Loucy (cell line): Measurements from ENCODE around the gene ZNRF2.

Source experiments
- H2AFZ ChIP-seq: fragments of 200-600 bp; sonication (generic); 2 replicates; pipeline ENCODE4 v1.6.0; 2016; ENCODE audit warnings: antibody characterized with exemption, mild to moderate bottlenecking, low read length, moderate library complexity
- H3F3A ChIP-seq: fragments of 200-600 bp; 2 replicates; pipeline ENCODE4 v1.6.0; 2016; ENCODE audit warnings: antibody characterized with exemption, low read depth, mild to moderate bottlenecking
- H3K27me3 ChIP-seq: fragments of 200-600 bp; sonication (generic); 2 replicates; pipeline ENCODE4 v1.6.1; 2014; ENCODE audit warnings: low read length, mild to moderate bottlenecking; ENCODE audit not compliant: insufficient read depth, poor library complexity, severe bottlenecking
- H3K36me3 ChIP-seq: fragments of 200-600 bp; sonication (generic); 2 replicates; pipeline ENCODE4 v1.6.1; 2016; ENCODE audit warnings: low read length; ENCODE audit not compliant: insufficient read depth
- H3K4me1 ChIP-seq: fragments of 200-600 bp; sonication (generic); 2 replicates; pipeline ENCODE4 v1.5.1; 2014; ENCODE audit warnings: low read length, mild to moderate bottlenecking; ENCODE audit not compliant: insufficient read depth, poor library complexity, severe bottlenecking
- H3K4me2 ChIP-seq: fragments of 200-600 bp; sonication (generic); 2 replicates; pipeline ENCODE4 v1.6.0; 2014; ENCODE audit warnings: antibody characterized with exemption, low read length, low read depth, mild to moderate bottlenecking; ENCODE audit not compliant: poor library complexity, severe bottlenecking
- H3K4me3 ChIP-seq: fragments of 200-600 bp; sonication (generic); 2 replicates; pipeline ENCODE4 v1.5.1; 2014; ENCODE audit warnings: low read length, mild to moderate bottlenecking, mixed read lengths; ENCODE audit not compliant: poor library complexity, severe bottlenecking
- H3K79me2 ChIP-seq: fragments of 200-600 bp; sonication (generic); 2 replicates; pipeline ENCODE4 v1.6.1; 2014; ENCODE audit warnings: low read length; ENCODE audit not compliant: insufficient read depth
- H3K9ac ChIP-seq: fragments of 200-600 bp; sonication (generic); 2 replicates; pipeline ENCODE4 v1.6.0; 2014; ENCODE audit warnings: mild to moderate bottlenecking, low read depth, low read length, moderate library complexity; ENCODE audit not compliant: poor library complexity, severe bottlenecking
- H3K9me2 ChIP-seq: fragments of 200-600 bp; sonication (generic); replicated peaks from 2 replicates; pipeline ENCODE4 v1.6.1; 2016; ENCODE audit warnings: low read depth, low read length, mixed read lengths
- H3K9me3 ChIP-seq: fragments of 200-600 bp; sonication (generic); 2 replicates; pipeline ENCODE4 v1.6.1; 2014; ENCODE audit warnings: mild to moderate bottlenecking, antibody characterized with exemption, low read length, low read depth; ENCODE audit not compliant: insufficient read depth
- H4K20me1 ChIP-seq: fragments of 200-600 bp; sonication (generic); 2 replicates; pipeline ENCODE4 v1.6.0; 2014; ENCODE audit warnings: antibody characterized with exemption, low read length, mild to moderate bottlenecking; ENCODE audit not compliant: insufficient read depth, poor library complexity, severe bottlenecking
- CTCF ChIP-seq: fragments of 200-600 bp; sonication (generic); conservative IDR thresholded peaks from 2 replicates; pipeline ENCODE4 v1.5.1; 2014; ENCODE audit warnings: mild to moderate bottlenecking, antibody characterized with exemption, low read length
- EZH2phosphoT487 ChIP-seq: fragments of 200-600 bp; IDR thresholded peaks from 2 replicates; pipeline ENCODE4 v1.6.1; 2018; ENCODE audit warnings: antibody characterized with exemption, mild to moderate bottlenecking, moderate library complexity, borderline replicate concordance

ZNRF2 gene

GRCh38 chr7:30254717-30255063 lies 29.7 kb upstream of the ZNRF2 start:
- TF ChIP-seq EZH2phosphoT487 (no peak), CTCF (no peak)
- no peaks in the 10 kb centered on the region for H3K79me2 ChIP-seq
- no peak overlapping the region for H2AFZ ChIP-seq
- H3K9me3 ChIP-seq, result no peaks in the 10 kb centered on the region
- no peaks in the 10 kb centered on the region for H3K27me3 ChIP-seq
- H3K4me2 ChIP-seq, result no peak overlapping the region
- no peaks in the 10 kb centered on the region for H4K20me1 ChIP-seq
- peaks cover 5% of the 10 kb centered on the region for H3K4me1 ChIP-seq
- H3K9ac ChIP-seq, result no peak overlapping the region
- H3F3A ChIP-seq, result no peaks in the 10 kb centered on the region
- no peaks in the 10 kb centered on the region for H3K9me2 ChIP-seq
- H3K36me3 ChIP-seq, result no peaks in the 10 kb centered on the region
- no peak overlapping the region for H3K4me3 ChIP-seq

- no peak overlapping the region for H2AFZ ChIP-seq
- TF ChIP-seq EZH2phosphoT487 (no peak), CTCF (no peak)
These were observed 29.2 kb upstream of the ZNRF2 start for GRCh38 chr7:30255064-30255769.

GRCh38 chr7:30256349-30256858 lies 28.0 kb upstream of the ZNRF2 start:
- Histone ChIP-seq H4K20me1 (no peaks in the 10 kb centered on the region), H3K36me3 (no peaks in the 10 kb centered on the region), H3K79me2 (no peaks in the 10 kb centered on the region), H3K4me3 (no peak overlapping the region), H3K4me1 (no peaks in the 10 kb centered on the region), H3K9me2 (no peaks in the 10 kb centered on the region), H3K9ac (no peak overlapping the region), H2AFZ (no peak overlapping the region), H3K4me2 (no peak overlapping the region), H3K9me3 (no peaks in the 10 kb centered on the region), H3F3A (no peaks in the 10 kb centered on the region), H3K27me3 (no peaks in the 10 kb centered on the region)
- no peak for TF ChIP-seq CTCF
- no peak for TF ChIP-seq EZH2phosphoT487

More at GRCh38 chr7:30255064-30255769, 29.2 kb upstream of the ZNRF2 start:
- H3K9ac ChIP-seq, result no peak overlapping the region
- no peak overlapping the region for H3K4me2 ChIP-seq
- no peaks in the 10 kb centered on the region for H3K9me2 ChIP-seq
- H3F3A ChIP-seq, result no peaks in the 10 kb centered on the region
- H3K36me3 ChIP-seq, result no peaks in the 10 kb centered on the region
- H4K20me1 ChIP-seq, result no peaks in the 10 kb centered on the region
- H3K4me3 ChIP-seq, result no peak overlapping the region
- no peaks in the 10 kb centered on the region for H3K79me2 ChIP-seq
- H3K9me3 ChIP-seq, result no peaks in the 10 kb centered on the region
- H3K27me3 ChIP-seq, result no peaks in the 10 kb centered on the region
- peaks cover 2% of the 10 kb centered on the region for H3K4me1 ChIP-seq
